Ishikawa (cell line): ENCODE results near the gene EME1.

Source experiments
- CEBPB ChIP-seq: IDR thresholded peaks from 2 replicates; pipeline ENCODE4 v1.6.1; 2012
- CREB1 ChIP-seq: IDR thresholded peaks from 2 replicates; pipeline ENCODE4 v1.6.1; 2012; ENCODE audit warnings: low read depth
- EGR1 ChIP-seq: IDR thresholded peaks from 2 replicates; pipeline ENCODE4 v1.6.1; 2012
- EP300 ChIP-seq: IDR thresholded peaks from 2 replicates; pipeline ENCODE4 v1.6.1; 2012; ENCODE audit warnings: borderline replicate concordance
- FOXM1 ChIP-seq: IDR thresholded peaks from 2 replicates; pipeline ENCODE4 v1.6.1; 2012; ENCODE audit warnings: low read depth, borderline replicate concordance
- NFIC ChIP-seq: IDR thresholded peaks from 2 replicates; pipeline ENCODE4 v1.6.1; 2012
- RAD21 ChIP-seq: IDR thresholded peaks from 2 replicates; pipeline ENCODE4 v1.6.1; 2012; ENCODE audit warnings: low read depth
- TAF1 ChIP-seq: IDR thresholded peaks from 2 replicates; pipeline ENCODE4 v1.6.1; 2012; ENCODE audit warnings: low read depth, mild to moderate bottlenecking
- TCF12 ChIP-seq: IDR thresholded peaks from 2 replicates; pipeline ENCODE4 v1.6.1; 2012; ENCODE audit warnings: low read depth
- TEAD4 ChIP-seq: IDR thresholded peaks from 2 replicates; pipeline ENCODE4 v1.6.1; 2012
- YY1 ChIP-seq: IDR thresholded peaks from 2 replicates; pipeline ENCODE4 v1.6.1; 2012; ENCODE audit warnings: low read depth
- ZBTB7A ChIP-seq: IDR thresholded peaks from 2 replicates; pipeline ENCODE4 v1.6.1; 2012; ENCODE audit warnings: low read depth
- TF ChIP-seq, protein P1 (sequence below): IDR thresholded peaks from 2 replicates; pipeline ENCODE4 v1.6.1; 2012; ENCODE audit warnings: low read depth, mild to moderate bottlenecking
- TF ChIP-seq, protein P2 (sequence below): IDR thresholded peaks from 2 replicates; pipeline ENCODE4 v1.6.1; 2012
- TF ChIP-seq, protein P3 (sequence below): IDR thresholded peaks from 2 replicates; pipeline ENCODE4 v1.6.1; 2012

Gene EME1

DNA sequence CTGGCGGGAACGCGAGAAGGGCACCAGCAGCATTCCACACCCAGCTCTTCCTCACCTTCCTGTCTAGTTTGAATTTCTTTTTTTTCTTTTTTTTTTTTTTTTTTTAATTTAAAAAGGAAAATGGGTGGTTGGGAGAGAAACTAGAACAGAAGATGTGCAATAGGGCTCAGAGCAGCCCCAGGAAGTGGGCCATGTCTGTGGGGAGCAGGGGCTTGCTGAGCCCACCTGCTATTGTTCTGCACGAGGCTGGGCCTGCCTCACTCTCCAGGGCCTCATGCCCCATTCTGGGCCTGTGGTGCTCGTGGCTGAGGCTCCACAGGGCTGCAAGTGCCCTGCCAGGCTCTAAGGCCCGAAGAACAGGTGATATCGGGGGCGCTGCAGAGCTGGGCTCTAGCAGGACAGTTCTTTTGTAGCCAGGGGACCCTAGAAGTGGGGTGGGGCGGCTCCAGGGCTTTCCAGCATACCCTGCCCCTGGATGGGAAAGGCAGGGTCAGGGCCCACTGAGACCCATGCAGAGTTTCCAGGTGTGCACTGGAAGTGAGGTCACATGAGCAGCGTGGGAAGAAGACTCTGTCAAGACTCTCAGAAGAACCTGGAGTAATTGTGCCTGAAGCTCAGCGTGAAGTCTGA is 12.4 kb upstream of the EME1 start:
- TF ChIP-seq RAD21 = no peak
- TF ChIP-seq, protein P1, sequence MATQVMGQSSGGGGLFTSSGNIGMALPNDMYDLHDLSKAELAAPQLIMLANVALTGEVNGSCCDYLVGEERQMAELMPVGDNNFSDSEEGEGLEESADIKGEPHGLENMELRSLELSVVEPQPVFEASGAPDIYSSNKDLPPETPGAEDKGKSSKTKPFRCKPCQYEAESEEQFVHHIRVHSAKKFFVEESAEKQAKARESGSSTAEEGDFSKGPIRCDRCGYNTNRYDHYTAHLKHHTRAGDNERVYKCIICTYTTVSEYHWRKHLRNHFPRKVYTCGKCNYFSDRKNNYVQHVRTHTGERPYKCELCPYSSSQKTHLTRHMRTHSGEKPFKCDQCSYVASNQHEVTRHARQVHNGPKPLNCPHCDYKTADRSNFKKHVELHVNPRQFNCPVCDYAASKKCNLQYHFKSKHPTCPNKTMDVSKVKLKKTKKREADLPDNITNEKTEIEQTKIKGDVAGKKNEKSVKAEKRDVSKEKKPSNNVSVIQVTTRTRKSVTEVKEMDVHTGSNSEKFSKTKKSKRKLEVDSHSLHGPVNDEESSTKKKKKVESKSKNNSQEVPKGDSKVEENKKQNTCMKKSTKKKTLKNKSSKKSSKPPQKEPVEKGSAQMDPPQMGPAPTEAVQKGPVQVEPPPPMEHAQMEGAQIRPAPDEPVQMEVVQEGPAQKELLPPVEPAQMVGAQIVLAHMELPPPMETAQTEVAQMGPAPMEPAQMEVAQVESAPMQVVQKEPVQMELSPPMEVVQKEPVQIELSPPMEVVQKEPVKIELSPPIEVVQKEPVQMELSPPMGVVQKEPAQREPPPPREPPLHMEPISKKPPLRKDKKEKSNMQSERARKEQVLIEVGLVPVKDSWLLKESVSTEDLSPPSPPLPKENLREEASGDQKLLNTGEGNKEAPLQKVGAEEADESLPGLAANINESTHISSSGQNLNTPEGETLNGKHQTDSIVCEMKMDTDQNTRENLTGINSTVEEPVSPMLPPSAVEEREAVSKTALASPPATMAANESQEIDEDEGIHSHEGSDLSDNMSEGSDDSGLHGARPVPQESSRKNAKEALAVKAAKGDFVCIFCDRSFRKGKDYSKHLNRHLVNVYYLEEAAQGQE = no peak
- TF ChIP-seq, protein P2, sequence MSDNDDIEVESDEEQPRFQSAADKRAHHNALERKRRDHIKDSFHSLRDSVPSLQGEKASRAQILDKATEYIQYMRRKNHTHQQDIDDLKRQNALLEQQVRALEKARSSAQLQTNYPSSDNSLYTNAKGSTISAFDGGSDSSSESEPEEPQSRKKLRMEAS = no peak
- no peak for TF ChIP-seq CREB1
- TF ChIP-seq CEBPB = no peak
- no peak for TF ChIP-seq EP300
- TF ChIP-seq, protein P3, sequence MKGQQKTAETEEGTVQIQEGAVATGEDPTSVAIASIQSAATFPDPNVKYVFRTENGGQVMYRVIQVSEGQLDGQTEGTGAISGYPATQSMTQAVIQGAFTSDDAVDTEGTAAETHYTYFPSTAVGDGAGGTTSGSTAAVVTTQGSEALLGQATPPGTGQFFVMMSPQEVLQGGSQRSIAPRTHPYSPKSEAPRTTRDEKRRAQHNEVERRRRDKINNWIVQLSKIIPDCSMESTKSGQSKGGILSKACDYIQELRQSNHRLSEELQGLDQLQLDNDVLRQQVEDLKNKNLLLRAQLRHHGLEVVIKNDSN = no peak
- no peak for TF ChIP-seq TAF1
- no peak for TF ChIP-seq FOXM1
- TF ChIP-seq ZBTB7A = no peak
- TF ChIP-seq TCF12 = no peak
- no peak for TF ChIP-seq EGR1
- no peak for TF ChIP-seq NFIC
- TF ChIP-seq TEAD4 = no peak
- no peak for TF ChIP-seq YY1

DNA sequence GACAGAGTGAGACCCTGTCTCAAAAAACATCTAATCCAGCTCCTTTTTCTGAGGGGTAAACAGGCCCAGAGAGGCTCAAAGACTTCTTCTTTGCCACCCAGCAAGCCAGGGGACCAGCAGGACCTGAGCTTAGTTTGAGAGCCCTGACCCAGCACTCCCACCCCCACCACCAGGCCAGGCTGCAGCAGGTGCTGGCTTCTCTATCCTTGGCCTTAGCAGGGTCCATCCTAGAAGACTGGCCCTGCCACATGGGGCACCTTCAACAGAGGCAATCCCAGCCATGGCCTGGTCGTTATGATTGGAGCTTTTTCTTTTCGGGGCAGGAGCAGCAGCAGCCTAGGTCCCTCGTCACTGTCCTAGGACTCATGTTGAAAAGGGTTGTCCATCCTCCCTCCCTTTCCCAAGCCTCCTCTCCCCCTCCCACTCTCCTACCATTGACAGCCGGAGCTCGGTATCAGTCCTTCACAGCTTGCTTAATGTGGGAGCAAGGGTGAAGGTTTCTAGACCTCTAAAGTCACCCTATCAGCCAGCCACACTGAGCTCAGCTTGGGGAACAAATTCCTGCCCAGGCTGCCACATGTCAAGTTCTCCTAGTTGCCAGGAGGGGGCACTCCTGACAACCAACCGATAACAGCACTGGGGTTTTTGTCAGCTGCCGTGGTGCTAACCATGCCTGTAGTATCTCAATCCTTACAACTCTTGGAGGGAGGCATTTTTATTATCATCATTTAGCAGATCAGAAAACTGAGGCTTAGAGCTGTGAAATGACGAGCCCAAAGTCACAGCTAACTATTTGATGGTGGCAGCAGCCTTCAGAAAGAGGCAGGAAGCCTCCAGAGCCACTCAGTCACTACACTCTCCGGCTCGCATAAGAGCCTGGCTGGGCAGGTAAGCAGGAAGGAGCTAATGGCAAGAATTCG is 11.2 kb upstream of the EME1 start:
- TF ChIP-seq TEAD4 = peak; percentile 25
- TF ChIP-seq, protein P3 = 0 out of 2 replicates have a peak, but pooled peaks have one; percentile 8
- TF ChIP-seq YY1 = no peak
- TF ChIP-seq, protein P2 = 0 out of 2 replicates have a peak, but pooled peaks have one; percentile 19
- peak; percentile 71 for TF ChIP-seq RAD21
- no peak for TF ChIP-seq NFIC

DNA sequence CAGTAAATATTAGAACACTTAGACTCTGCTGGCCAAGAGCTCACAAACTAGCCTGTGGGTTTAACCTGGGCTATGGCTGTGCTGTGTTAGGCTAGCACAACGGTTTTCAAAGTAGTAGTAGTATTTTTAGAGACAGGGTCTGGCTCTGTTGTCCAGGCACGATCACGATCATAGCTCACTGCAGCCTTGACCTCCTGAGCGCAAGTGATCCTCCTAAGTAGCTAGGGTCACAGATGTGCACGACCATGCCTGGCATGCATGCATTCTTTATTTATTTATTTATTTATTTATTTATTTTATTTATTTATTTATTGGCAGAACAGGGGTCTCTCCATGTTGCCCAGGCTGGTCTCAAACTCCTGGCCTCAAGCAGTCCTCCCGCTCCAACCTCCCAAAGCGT is 10.4 kb upstream of the EME1 start:
- TF ChIP-seq TEAD4 = no peak
- no peak for TF ChIP-seq RAD21
- TF ChIP-seq FOXM1 = no peak
- TF ChIP-seq, protein P1 = no peak
- no peak for TF ChIP-seq NFIC
- TF ChIP-seq EGR1 = no peak
- no peak for TF ChIP-seq EP300
- TF ChIP-seq CEBPB = no peak
- no peak for TF ChIP-seq YY1
- TF ChIP-seq ZBTB7A = no peak
- no peak for TF ChIP-seq CREB1
- TF ChIP-seq, protein P2 = no peak
- no peak for TF ChIP-seq TCF12
- TF ChIP-seq, protein P3 = no peak
- no peak for TF ChIP-seq TAF1

DNA sequence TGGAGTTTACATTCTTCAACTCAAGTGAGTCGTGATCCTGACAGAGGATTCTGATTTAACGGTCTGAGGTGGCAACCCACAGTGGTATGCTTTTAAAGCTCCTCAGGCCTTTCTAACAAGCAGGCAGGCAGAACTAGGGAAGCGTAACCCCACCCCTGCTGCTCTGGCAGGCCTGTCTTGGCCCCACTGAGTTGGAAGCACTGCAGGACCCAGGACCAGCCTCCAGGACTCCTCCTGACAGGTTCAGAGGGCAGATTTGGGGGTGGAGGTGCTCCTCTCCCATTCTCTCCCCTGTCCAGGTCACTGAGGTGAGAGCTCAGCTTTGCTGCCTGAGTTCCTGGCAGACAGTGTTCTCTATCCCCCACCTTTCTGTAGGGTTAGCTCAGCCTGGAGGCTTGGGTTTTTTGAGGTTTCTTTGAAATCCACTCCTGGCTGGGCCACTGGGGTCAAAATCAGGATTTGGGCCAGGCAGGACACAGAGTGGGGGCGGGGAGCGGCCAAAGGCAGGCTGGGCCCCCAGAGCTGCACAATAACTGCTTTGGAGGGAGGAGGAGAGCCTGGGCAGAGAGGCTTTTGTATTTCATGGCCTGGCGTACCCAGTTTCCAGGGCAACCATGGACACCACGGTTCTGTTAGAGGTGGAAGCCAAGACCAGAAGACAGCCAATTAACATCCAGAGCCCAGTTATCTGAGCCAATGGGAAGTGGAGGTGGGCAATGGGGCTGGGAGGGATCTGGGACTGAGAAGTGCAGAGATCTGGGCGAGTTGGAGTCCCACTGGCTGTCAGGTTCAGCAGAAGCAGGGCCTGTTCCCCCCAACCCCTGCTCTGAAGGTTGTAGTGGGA is 9.6 kb upstream of the EME1 start:
- TF ChIP-seq, protein P2 = no peak
- no peak for TF ChIP-seq TCF12
- no peak for TF ChIP-seq TEAD4
- no peak for TF ChIP-seq TAF1
- TF ChIP-seq, protein P3 = no peak
- TF ChIP-seq ZBTB7A = no peak
- no peak for TF ChIP-seq EP300
- no peak for TF ChIP-seq FOXM1
- TF ChIP-seq, protein P1 = no peak
- no peak for TF ChIP-seq RAD21
- no peak for TF ChIP-seq CEBPB
- no peak for TF ChIP-seq NFIC
- no peak for TF ChIP-seq CREB1
- TF ChIP-seq YY1 = no peak
- no peak for TF ChIP-seq EGR1
